ENCODE data around the gene RTP3.

Gene RTP3

GRCh38 chr3:46549408-46549904 is 51.7 kb downstream of the RTP3 start:
- DNase-seq = no peak

GRCh38 chr3:46549989-46550388 is 52.2 kb downstream of the RTP3 start:
- no peak for DNase-seq
